Measurements from ENCODE around the gene MED22. TPM values are rescaled to one million over a fixed set of nuclear protein-coding genes. Genes with fewer than 3 reads are reported as not detected.

The MED22 gene
- total RNA-seq, 1 donor from 2014 or later = 31.7 TPM

DNA sequence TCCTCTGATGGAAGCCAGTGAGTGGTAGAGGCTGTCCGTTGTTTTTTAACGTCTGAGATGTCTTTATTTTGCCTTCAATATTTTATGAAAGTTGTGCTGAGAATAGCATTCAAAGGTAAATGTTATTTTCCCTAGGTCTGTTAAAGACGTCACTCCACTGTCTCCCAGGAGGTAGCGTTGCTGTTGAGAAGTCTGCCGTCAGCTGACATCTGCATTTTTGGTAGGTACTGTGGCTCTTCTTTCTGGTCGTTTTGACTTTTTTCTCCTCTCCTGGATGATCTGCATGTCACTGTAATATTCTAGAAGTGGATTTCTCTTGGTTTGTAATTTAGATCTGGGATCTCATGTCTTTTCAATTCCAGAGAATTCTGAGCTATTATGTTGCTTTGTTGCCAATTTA, 38.3 kb downstream of the MED22 start:
- Mint-ChIP-seq H3K4me3 (no peak overlapping the region), H3K36me3 (no peaks in the 10 kb centered on the region), H3K27me3 (ENCODE audit: insufficient read depth, low read depth) (peaks cover 5% of the 10 kb centered on the region), H3K9me3 (peaks cover 9% of the 10 kb centered on the region), H3K4me1 (no peaks in the 10 kb centered on the region), H3K27ac (no peak overlapping the region)
- no peak overlapping the region for H3K4me3 ChIP-seq
- H3F3A ChIP-seq (ENCODE audit: low read depth) = no peaks in the 10 kb centered on the region
- no peaks in the 10 kb centered on the region for H3K9me3 ChIP-seq (ENCODE audit: low read depth)
- H2AFZ ChIP-seq (replicated peaks) = no peak overlapping the region
- no peak for DNase-seq (ENCODE audit: low spot score)
- no peaks in the 10 kb centered on the region for H3K36me3 ChIP-seq
- no peak overlapping the region for H3K9ac ChIP-seq
- TF ChIP-seq, protein P1, sequence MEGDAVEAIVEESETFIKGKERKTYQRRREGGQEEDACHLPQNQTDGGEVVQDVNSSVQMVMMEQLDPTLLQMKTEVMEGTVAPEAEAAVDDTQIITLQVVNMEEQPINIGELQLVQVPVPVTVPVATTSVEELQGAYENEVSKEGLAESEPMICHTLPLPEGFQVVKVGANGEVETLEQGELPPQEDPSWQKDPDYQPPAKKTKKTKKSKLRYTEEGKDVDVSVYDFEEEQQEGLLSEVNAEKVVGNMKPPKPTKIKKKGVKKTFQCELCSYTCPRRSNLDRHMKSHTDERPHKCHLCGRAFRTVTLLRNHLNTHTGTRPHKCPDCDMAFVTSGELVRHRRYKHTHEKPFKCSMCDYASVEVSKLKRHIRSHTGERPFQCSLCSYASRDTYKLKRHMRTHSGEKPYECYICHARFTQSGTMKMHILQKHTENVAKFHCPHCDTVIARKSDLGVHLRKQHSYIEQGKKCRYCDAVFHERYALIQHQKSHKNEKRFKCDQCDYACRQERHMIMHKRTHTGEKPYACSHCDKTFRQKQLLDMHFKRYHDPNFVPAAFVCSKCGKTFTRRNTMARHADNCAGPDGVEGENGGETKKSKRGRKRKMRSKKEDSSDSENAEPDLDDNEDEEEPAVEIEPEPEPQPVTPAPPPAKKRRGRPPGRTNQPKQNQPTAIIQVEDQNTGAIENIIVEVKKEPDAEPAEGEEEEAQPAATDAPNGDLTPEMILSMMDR (IDR thresholded peaks at IDR 0.05) = no peak
- TF ChIP-seq EZH2phosphoT487 (IDR thresholded peaks at IDR 0.05) = no peak
- no peak for TF ChIP-seq EZH2 (IDR thresholded peaks at IDR 0.05)
- no peak overlapping the region for H3K4me2 ChIP-seq
- H3K4me1 ChIP-seq = no peaks in the 10 kb centered on the region
- H3K27ac ChIP-seq = no peak overlapping the region
- peaks cover 8% of the 10 kb centered on the region for H3K27me3 ChIP-seq
- H3K79me2 ChIP-seq (ENCODE audit: low read depth) = no peaks in the 10 kb centered on the region
- no peaks in the 10 kb centered on the region for H4K20me1 ChIP-seq (ENCODE audit: low read depth)

GRCh38 chr9:133307301-133307700, 40.6 kb downstream of the MED22 start:
- Histone ChIP-seq H4K20me1 (ENCODE audit: low read depth) (no peaks in the 10 kb centered on the region), H2AFZ (replicated peaks) (no peak overlapping the region), H3K79me2 (ENCODE audit: low read depth) (no peaks in the 10 kb centered on the region), H3K4me3 (no peak overlapping the region), H3K4me2 (no peak overlapping the region), H3K4me1 (no peaks in the 10 kb centered on the region), H3K27me3 (peaks cover 8% of the 10 kb centered on the region), H3K36me3 (no peaks in the 10 kb centered on the region), H3F3A (ENCODE audit: low read depth) (no peaks in the 10 kb centered on the region), H3K9ac (no peak overlapping the region), H3K27ac (no peak overlapping the region), H3K9me3 (ENCODE audit: low read depth) (no peaks in the 10 kb centered on the region)
- no peaks in the 10 kb centered on the region for H3K36me3 Mint-ChIP-seq
- H3K9me3 Mint-ChIP-seq = peaks cover 9% of the 10 kb centered on the region
- no peaks in the 10 kb centered on the region for H3K4me1 Mint-ChIP-seq
- TF ChIP-seq EZH2 (IDR thresholded peaks at IDR 0.05) (no peak), EZH2phosphoT487 (IDR thresholded peaks at IDR 0.05) (no peak)
- TF ChIP-seq, protein P1 (IDR thresholded peaks at IDR 0.05) = no peak
- DNase-seq (ENCODE audit: low spot score) = no peak
- no peak overlapping the region for H3K4me3 Mint-ChIP-seq
- no peak overlapping the region for H3K27ac Mint-ChIP-seq
- peaks cover 12% of the 10 kb centered on the region for H3K27me3 Mint-ChIP-seq (ENCODE audit: insufficient read depth, low read depth)

- no peak overlapping the region for H3K4me3 Mint-ChIP-seq
- peaks cover 13% of the 10 kb centered on the region for H3K27me3 Mint-ChIP-seq (ENCODE audit: insufficient read depth, low read depth)
Observed at GRCh38 chr9:133306242-133307204, 41.4 kb downstream of the MED22 start.

More at GRCh38 chr9:133306242-133307204, 41.4 kb downstream of the MED22 start:
- no peaks in the 10 kb centered on the region for H3K36me3 ChIP-seq
- no peaks in the 10 kb centered on the region for H3F3A ChIP-seq (ENCODE audit: low read depth)
- no peaks in the 10 kb centered on the region for H3K4me1 ChIP-seq
- Mint-ChIP-seq H3K9me3 (peaks cover 9% of the 10 kb centered on the region), H3K4me1 (no peaks in the 10 kb centered on the region), H3K36me3 (no peaks in the 10 kb centered on the region), H3K27ac (peak overlapping the region; percentile 66)
- H3K9me3 ChIP-seq (ENCODE audit: low read depth) = no peaks in the 10 kb centered on the region
- H3K4me3 ChIP-seq = no peak overlapping the region
- H3K27me3 ChIP-seq = peaks cover 12% of the 10 kb centered on the region
- no peak overlapping the region for H2AFZ ChIP-seq (replicated peaks)
- no peak overlapping the region for H3K9ac ChIP-seq
- no peaks in the 10 kb centered on the region for H4K20me1 ChIP-seq (ENCODE audit: low read depth)
- no peak overlapping the region for H3K27ac ChIP-seq
- no peak overlapping the region for H3K4me2 ChIP-seq
- DNase-seq (ENCODE audit: low spot score) = no peak
- H3K79me2 ChIP-seq (ENCODE audit: low read depth) = no peaks in the 10 kb centered on the region
- TF ChIP-seq, protein P1 (IDR thresholded peaks at IDR 0.05) = no peak
- TF ChIP-seq EZH2phosphoT487 (IDR thresholded peaks at IDR 0.05) (no peak), EZH2 (IDR thresholded peaks at IDR 0.05) (no peak)

All from neural progenitor cell (in vitro differentiated cells).